Measurements from ENCODE around the gene CDH22. TPM values are rescaled to one million over a fixed set of nuclear protein-coding genes. Genes with fewer than 3 reads are reported as not detected.

The CDH22 gene
- polyA plus RNA-seq, 1 donor from 2014 or later: not detected

GRCh38 chr20:46211331-46211722, 97.0 kb downstream of the CDH22 start:
- peaks cover 30% of the 10 kb centered on the region for H3K27me3 Mint-ChIP-seq
- H3K27ac Mint-ChIP-seq: no peak overlapping the region
- peaks cover 0 to 3% (median 0%) of the 10 kb centered on the region in 3 donors for H3K4me1 Mint-ChIP-seq
- no peak overlapping the region for H3K4me3 Mint-ChIP-seq
- H3K9me3 Mint-ChIP-seq: peaks cover 0 to 5% (median 0%) of the 10 kb centered on the region in 3 donors
- no peaks in the 10 kb centered on the region for H3K36me3 Mint-ChIP-seq

- no peak overlapping the region for H3K27ac Mint-ChIP-seq
- H3K27me3 Mint-ChIP-seq: peaks cover 30% of the 10 kb centered on the region
Observed at GRCh38 chr20:46210672-46211330, 97.5 kb downstream of the CDH22 start.

GRCh38 chr20:46209930-46210671, 98.2 kb downstream of the CDH22 start:
- H3K27me3 Mint-ChIP-seq: peaks cover 31% of the 10 kb centered on the region
- no peaks in the 10 kb centered on the region for H3K36me3 Mint-ChIP-seq
- H3K4me3 Mint-ChIP-seq: no peak overlapping the region
- H3K4me1 Mint-ChIP-seq: peaks cover 0 to 6% (median 5%) of the 10 kb centered on the region in 3 donors
- H3K27ac Mint-ChIP-seq: no peak overlapping the region
- peaks cover 0 to 1% (median 0%) of the 10 kb centered on the region in 3 donors for H3K9me3 Mint-ChIP-seq

More at GRCh38 chr20:46210672-46211330, 97.5 kb downstream of the CDH22 start:
- Mint-ChIP-seq H3K9me3 (peaks cover 0 to 5% (median 0%) of the 10 kb centered on the region in 3 donors), H3K4me3 (no peak overlapping the region), H3K36me3 (no peaks in the 10 kb centered on the region), H3K4me1 (peaks cover 0 to 3% (median 3%) of the 10 kb centered on the region in 3 donors)

GRCh38 chr20:46207793-46208192, 100.5 kb downstream of the CDH22 start:
- H3K4me1 Mint-ChIP-seq: peaks cover 0 to 14% (median 6%) of the 10 kb centered on the region in 3 donors
- H3K36me3 Mint-ChIP-seq: no peaks in the 10 kb centered on the region
- no peak overlapping the region for H3K4me3 Mint-ChIP-seq
- peak overlapping the region in 1 of 3 donors; percentile 85 for H3K27ac Mint-ChIP-seq
- peaks cover 34% of the 10 kb centered on the region for H3K27me3 Mint-ChIP-seq
- no peaks in the 10 kb centered on the region for H3K9me3 Mint-ChIP-seq

GRCh38 chr20:46206992-46207549, 101.2 kb downstream of the CDH22 start:
- Mint-ChIP-seq H3K9me3 (no peaks in the 10 kb centered on the region), H3K4me1 (peaks cover 0 to 14% (median 6%) of the 10 kb centered on the region in 3 donors), H3K27ac (no peak overlapping the region), H3K36me3 (no peaks in the 10 kb centered on the region), H3K4me3 (no peak overlapping the region), H3K27me3 (peaks cover 33% of the 10 kb centered on the region)

- no peaks in the 10 kb centered on the region for H3K9me3 Mint-ChIP-seq
- H3K4me1 Mint-ChIP-seq: peaks cover 0 to 14% (median 6%) of the 10 kb centered on the region in 3 donors
- H3K36me3 Mint-ChIP-seq: no peaks in the 10 kb centered on the region
- H3K27ac Mint-ChIP-seq: no peak overlapping the region
- H3K4me3 Mint-ChIP-seq: peak overlapping the region in 1 of 4 donors; percentile 47
- H3K27me3 Mint-ChIP-seq: peaks cover 31% of the 10 kb centered on the region
Observed at GRCh38 chr20:46206025-46206424, 102.3 kb downstream of the CDH22 start.

- Mint-ChIP-seq H3K27me3 (peaks cover 29% of the 10 kb centered on the region), H3K4me1 (peaks cover 0 to 14% (median 6%) of the 10 kb centered on the region in 3 donors), H3K4me3 (peak overlapping the region in 1 of 4 donors; percentile 49), H3K9me3 (no peaks in the 10 kb centered on the region), H3K36me3 (no peaks in the 10 kb centered on the region), H3K27ac (no peak overlapping the region)
Observed at GRCh38 chr20:46205349-46205748, 102.9 kb downstream of the CDH22 start.

- Mint-ChIP-seq H3K27me3 (peaks cover 29% of the 10 kb centered on the region), H3K27ac (peak overlapping the region in 1 of 3 donors; percentile 31), H3K36me3 (no peaks in the 10 kb centered on the region), H3K4me3 (no peak overlapping the region), H3K4me1 (peaks cover 0 to 14% (median 6%) of the 10 kb centered on the region in 3 donors), H3K9me3 (no peaks in the 10 kb centered on the region)
Observed at GRCh38 chr20:46204594-46205186, 103.6 kb downstream of the CDH22 start.

- H3K9me3 Mint-ChIP-seq: peaks cover 0 to 2% (median 0%) of the 10 kb centered on the region in 3 donors
- peaks cover 35% of the 10 kb centered on the region for H3K27me3 Mint-ChIP-seq
- H3K4me3 Mint-ChIP-seq: no peak overlapping the region
- H3K27ac Mint-ChIP-seq: no peak overlapping the region
- H3K36me3 Mint-ChIP-seq: no peaks in the 10 kb centered on the region
- H3K4me1 Mint-ChIP-seq: peaks cover 0 to 14% (median 6%) of the 10 kb centered on the region in 3 donors
Observed at GRCh38 chr20:46203510-46203837, 104.8 kb downstream of the CDH22 start.

GRCh38 chr20:46202766-46203509, 105.4 kb downstream of the CDH22 start:
- H3K4me3 Mint-ChIP-seq: no peak overlapping the region
- H3K9me3 Mint-ChIP-seq: peaks cover 0 to 2% (median 0%) of the 10 kb centered on the region in 3 donors
- no peak overlapping the region for H3K27ac Mint-ChIP-seq
- H3K36me3 Mint-ChIP-seq: no peaks in the 10 kb centered on the region
- H3K4me1 Mint-ChIP-seq: peaks cover 0 to 14% (median 6%) of the 10 kb centered on the region in 3 donors
- peaks cover 35% of the 10 kb centered on the region for H3K27me3 Mint-ChIP-seq

GRCh38 chr20:46200582-46201570, 107.4 kb downstream of the CDH22 start:
- Mint-ChIP-seq H3K4me1 (peaks cover 0 to 11% (median 4%) of the 10 kb centered on the region in 3 donors), H3K9me3 (peaks cover 0 to 2% (median 0%) of the 10 kb centered on the region in 3 donors), H3K27ac (no peak overlapping the region), H3K36me3 (no peaks in the 10 kb centered on the region), H3K27me3 (peaks cover 30% of the 10 kb centered on the region), H3K4me3 (no peak overlapping the region)

GRCh38 chr20:46199198-46199597, 109.1 kb downstream of the CDH22 start:
- Mint-ChIP-seq H3K27ac (no peak overlapping the region), H3K4me3 (no peak overlapping the region), H3K4me1 (peaks cover 0 to 5% (median 0%) of the 10 kb centered on the region in 3 donors), H3K9me3 (peaks cover 0 to 2% (median 0%) of the 10 kb centered on the region in 3 donors), H3K36me3 (no peaks in the 10 kb centered on the region), H3K27me3 (peaks cover 23% of the 10 kb centered on the region)

GRCh38 chr20:46196990-46197389, 111.3 kb downstream of the CDH22 start:
- peaks cover 0 to 2% (median under 1%) of the 10 kb centered on the region in 3 donors for H3K9me3 Mint-ChIP-seq
- H3K4me1 Mint-ChIP-seq: no peaks in the 10 kb centered on the region
- peaks cover 24% of the 10 kb centered on the region for H3K27me3 Mint-ChIP-seq
- no peak overlapping the region for H3K27ac Mint-ChIP-seq
- no peaks in the 10 kb centered on the region for H3K36me3 Mint-ChIP-seq
- H3K4me3 Mint-ChIP-seq: no peak overlapping the region

Measured in IgD-negative memory B cell (primary cell).